Choroid plexus epithelial cell (primary cell): Measurements from ENCODE around the gene UBE2O.
A peak's percentile ranks its signal among the peaks of the same experiment; 100 is the strongest.

Experiments used
- DNase-seq: peaks from one replicate; pipeline ENCODE4 v3.0.0-alpha.2; 2010; ENCODE audit warnings: low read depth
- H3K4me3 ChIP-seq: 2 replicates; pipeline ENCODE4 v1.5.1; 2011; ENCODE audit warnings: low read depth, mild to moderate bottlenecking, control low read depth, low read length, moderate library complexity
- TF ChIP-seq, protein P1 (sequence below): conservative IDR thresholded peaks from 2 replicates; pipeline ENCODE4 v1.5.1; 2011; ENCODE audit warnings: low read depth, mild to moderate bottlenecking, control low read depth, inconsistent platforms, low read length, moderate library complexity

UBE2O gene

GRCh38 chr17:76453431-76453743, 435 bp upstream of the UBE2O start:
- DNase-seq, result no peak
- TF ChIP-seq, protein P1, sequence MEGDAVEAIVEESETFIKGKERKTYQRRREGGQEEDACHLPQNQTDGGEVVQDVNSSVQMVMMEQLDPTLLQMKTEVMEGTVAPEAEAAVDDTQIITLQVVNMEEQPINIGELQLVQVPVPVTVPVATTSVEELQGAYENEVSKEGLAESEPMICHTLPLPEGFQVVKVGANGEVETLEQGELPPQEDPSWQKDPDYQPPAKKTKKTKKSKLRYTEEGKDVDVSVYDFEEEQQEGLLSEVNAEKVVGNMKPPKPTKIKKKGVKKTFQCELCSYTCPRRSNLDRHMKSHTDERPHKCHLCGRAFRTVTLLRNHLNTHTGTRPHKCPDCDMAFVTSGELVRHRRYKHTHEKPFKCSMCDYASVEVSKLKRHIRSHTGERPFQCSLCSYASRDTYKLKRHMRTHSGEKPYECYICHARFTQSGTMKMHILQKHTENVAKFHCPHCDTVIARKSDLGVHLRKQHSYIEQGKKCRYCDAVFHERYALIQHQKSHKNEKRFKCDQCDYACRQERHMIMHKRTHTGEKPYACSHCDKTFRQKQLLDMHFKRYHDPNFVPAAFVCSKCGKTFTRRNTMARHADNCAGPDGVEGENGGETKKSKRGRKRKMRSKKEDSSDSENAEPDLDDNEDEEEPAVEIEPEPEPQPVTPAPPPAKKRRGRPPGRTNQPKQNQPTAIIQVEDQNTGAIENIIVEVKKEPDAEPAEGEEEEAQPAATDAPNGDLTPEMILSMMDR, result no peak
- no peak overlapping the region for H3K4me3 ChIP-seq

DNA sequence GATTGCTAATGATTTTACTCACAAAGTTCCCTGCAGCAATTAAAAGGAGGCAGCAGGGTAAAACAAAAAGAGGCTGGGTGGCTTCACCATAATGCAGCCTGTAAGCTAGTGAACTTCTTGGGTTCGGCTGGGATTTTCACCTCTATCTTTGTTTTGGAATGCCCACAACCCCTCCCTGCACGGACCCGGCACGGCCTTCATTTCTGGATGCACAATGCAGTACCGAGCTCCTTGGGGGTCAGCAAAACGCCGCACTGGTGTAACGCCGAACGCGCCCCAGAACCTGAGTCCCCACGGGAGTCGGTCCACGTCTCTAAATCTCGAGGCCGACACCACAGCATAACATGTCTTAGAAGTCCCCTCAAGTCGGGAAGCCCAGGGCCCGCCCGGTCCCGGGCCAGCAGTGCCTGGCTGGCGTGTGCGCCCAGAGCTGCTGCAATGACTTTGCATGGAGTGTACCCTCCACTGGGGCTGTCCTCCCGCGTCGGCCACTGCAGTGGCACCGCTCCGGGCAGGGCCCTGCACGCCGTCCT, 759 bp downstream of the UBE2O start:
- no peak for DNase-seq
- H3K4me3 ChIP-seq, result peak overlapping the region; percentile 78
- TF ChIP-seq, protein P1, result no peak

DNA sequence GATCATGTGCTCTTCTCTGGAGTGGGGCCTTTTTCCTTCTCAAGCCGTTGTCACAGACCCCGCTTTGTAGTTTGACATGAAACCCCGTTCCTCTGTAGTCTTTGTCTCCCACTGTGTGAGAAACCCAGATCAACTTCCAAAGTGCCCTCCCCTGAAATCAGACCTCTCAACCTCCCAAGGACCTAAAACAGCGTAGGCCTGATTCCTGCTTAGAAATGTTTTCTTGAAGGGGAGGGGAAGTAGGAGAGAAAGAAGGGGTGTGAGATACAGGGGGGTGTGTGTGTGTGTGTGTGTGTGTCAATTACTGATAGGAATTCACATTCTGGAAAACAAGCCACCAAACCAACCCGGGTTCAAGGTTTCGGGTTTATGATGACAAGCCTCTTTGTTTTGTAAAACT, 1.4 kb downstream of the UBE2O start:
- TF ChIP-seq, protein P1, result no peak
- H3K4me3 ChIP-seq, result peak overlapping the region; percentile 78

GRCh38 chr17:76449126-76449525, 3.8 kb downstream of the UBE2O start:
- DNase-seq, result no peak
- TF ChIP-seq, protein P1, result no peak

More for the DNA sequence above, 1.4 kb downstream of the UBE2O start:
- no peak for DNase-seq

GRCh38 chr17:76447931-76448652, 4.9 kb downstream of the UBE2O start:
- TF ChIP-seq, protein P1, result no peak
- no peak overlapping the region for H3K4me3 ChIP-seq
- DNase-seq, result no peak

More at GRCh38 chr17:76449126-76449525, 3.8 kb downstream of the UBE2O start:
- H3K4me3 ChIP-seq, result no peak overlapping the region

- TF ChIP-seq, protein P1, result no peak
- H3K4me3 ChIP-seq, result no peak overlapping the region
- DNase-seq, result peak; percentile 92
These were observed 6.3 kb downstream of the UBE2O start for GRCh38 chr17:76446449-76447231.
